Measurements from ENCODE around the gene AGFG1.

AGFG1 gene

DNA sequence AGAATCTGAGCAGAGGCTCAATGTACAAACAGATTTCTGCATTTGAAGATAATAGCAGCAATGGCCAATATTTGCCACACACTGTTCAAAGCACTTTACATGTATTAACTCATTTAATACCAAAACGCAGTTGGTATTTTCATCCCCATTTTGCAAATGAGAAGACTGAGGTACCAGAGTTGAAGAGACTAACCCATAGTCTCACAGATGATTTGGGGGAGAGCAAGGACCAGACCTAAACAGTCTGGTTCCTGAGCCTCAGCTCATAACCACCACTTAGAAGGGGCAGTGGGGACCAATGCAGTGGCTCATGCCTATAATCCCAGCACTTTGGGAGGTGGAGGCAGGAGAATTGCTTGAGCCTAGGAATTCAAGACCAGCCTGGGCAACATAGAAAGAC lies 18.1 kb upstream of the AGFG1 start:
- DNase-seq (ENCODE audit: low read depth), result no peak
- H3K4me3 ChIP-seq (ENCODE audit: low read length), result no peak overlapping the region
- TF ChIP-seq, protein P1, sequence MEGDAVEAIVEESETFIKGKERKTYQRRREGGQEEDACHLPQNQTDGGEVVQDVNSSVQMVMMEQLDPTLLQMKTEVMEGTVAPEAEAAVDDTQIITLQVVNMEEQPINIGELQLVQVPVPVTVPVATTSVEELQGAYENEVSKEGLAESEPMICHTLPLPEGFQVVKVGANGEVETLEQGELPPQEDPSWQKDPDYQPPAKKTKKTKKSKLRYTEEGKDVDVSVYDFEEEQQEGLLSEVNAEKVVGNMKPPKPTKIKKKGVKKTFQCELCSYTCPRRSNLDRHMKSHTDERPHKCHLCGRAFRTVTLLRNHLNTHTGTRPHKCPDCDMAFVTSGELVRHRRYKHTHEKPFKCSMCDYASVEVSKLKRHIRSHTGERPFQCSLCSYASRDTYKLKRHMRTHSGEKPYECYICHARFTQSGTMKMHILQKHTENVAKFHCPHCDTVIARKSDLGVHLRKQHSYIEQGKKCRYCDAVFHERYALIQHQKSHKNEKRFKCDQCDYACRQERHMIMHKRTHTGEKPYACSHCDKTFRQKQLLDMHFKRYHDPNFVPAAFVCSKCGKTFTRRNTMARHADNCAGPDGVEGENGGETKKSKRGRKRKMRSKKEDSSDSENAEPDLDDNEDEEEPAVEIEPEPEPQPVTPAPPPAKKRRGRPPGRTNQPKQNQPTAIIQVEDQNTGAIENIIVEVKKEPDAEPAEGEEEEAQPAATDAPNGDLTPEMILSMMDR (conservative IDR thresholded peaks at IDR 0.05; ENCODE audit: low read depth, low read length), result no peak

DNA sequence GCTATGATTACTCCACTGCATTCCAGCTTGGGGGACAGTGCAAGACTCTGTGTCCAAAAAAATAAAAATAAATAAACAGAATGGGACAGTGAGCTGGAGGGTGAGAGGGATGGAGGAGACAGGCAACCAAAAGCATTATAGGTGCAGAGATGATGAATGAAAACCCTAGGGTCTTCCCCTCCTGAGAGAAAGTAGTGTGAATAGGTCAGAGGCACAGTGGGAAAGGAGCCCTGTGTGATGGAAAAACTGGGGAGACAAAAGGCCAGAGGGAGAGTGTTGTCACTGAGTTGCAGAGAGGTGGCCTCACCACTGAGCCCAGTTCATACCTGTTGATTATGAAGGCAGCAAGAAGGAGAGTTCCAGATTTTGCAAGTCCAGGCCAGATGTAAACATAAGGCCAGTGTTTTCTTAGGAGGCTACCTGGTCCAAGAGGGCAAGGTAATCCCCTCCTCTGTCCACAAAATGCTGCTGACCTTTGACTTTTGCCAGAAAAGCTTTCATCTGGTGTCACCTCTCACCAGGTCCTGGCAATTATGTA lies 17.6 kb upstream of the AGFG1 start:
- no peak overlapping the region for H3K4me3 ChIP-seq (ENCODE audit: low read length)
- TF ChIP-seq, protein P1 (conservative IDR thresholded peaks at IDR 0.05; ENCODE audit: low read depth, low read length), result no peak
- no peak for DNase-seq (ENCODE audit: low read depth)

DNA sequence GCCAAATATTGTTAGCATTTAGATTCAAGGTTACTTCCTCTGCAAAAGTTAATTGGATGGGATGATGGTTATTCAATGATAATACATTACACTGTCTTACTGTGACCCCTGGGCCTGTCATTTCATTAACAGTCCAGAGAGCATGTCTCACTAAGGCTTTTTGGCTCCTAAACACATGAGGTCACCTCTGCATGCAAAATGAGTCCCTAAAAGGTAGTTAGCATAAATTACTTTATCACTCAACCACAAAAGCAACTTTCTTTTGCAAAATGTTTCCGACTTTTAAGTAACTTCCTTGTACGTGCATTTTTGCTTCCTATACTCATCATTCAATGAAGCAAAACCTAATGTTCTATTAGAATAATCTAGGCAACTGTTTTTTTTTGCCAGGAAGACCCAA lies 16.8 kb upstream of the AGFG1 start:
- no peak overlapping the region for H3K4me3 ChIP-seq (ENCODE audit: low read length)
- no peak for DNase-seq (ENCODE audit: low read depth)
- TF ChIP-seq, protein P1 (conservative IDR thresholded peaks at IDR 0.05; ENCODE audit: low read depth, low read length), result no peak

DNA sequence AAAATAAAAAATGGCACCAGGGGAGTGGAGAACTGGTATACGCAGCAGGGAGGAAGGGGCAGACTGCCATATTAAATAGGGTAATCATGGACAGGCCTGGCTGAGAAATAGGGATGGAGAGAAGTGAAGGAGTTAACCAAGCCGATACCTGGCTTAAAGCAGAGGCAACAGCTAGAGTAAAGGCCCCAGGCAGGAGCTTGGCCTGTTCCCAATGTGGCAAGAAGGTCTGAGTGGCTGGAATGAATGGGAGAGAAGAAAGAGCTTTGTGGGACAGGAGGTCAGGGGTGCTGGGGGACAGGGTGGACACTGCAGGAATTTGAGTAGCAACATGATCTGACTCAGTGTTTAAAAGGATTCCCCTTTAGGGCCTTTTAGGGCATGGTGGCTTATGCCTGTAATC lies 15.9 kb upstream of the AGFG1 start:
- TF ChIP-seq, protein P1 (conservative IDR thresholded peaks at IDR 0.05; ENCODE audit: low read depth, low read length), result no peak
- H3K4me3 ChIP-seq (ENCODE audit: low read length), result no peak overlapping the region
- no peak for DNase-seq (ENCODE audit: low read depth)

DNA sequence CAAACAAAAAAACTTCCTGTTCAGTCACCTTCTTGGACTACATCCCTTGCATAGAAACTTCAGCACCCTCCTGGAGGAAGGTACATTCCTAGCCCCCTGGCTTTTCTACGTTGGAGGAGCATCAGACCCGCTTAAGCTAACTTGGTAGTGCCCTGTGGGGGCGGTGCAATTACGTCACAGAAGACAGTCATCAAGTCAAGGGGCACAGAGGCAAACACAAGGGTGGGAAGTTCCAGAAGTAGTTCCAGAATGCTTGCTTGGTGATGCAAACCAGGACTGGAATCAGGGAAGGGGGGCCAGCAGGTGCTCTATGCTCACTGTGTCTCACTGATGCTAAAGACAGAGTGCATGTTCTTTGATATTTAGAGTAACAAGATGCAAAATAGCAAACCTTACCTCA lies 15.2 kb upstream of the AGFG1 start:
- H3K4me3 ChIP-seq (ENCODE audit: low read length), result no peak overlapping the region
- TF ChIP-seq, protein P1 (conservative IDR thresholded peaks at IDR 0.05; ENCODE audit: low read depth, low read length), result no peak
- no peak for DNase-seq (ENCODE audit: low read depth)

DNA sequence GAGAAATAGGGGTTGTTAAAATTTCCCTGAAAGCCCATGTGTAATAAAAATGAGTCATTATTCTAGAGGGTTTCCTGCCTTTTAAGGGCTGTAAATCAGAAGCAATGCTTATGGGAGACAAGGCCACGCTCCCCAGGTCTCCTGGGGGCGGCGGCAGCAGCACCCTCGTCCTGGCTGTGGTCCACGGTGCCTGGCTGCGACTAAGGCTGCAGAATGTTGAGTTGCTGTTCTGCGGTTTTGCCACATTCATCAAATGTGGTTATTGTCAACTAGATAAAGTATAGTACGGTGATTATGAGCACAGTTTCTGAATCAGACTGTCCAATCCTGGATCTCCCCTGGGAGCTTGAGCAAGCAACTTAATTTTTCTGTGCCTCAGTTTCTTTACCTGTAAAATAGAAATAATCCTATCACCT lies 11.9 kb upstream of the AGFG1 start:
- no peak for DNase-seq (ENCODE audit: low read depth)
- TF ChIP-seq, protein P1 (conservative IDR thresholded peaks at IDR 0.05; ENCODE audit: low read depth, low read length), result no peak
- no peak overlapping the region for H3K4me3 ChIP-seq (ENCODE audit: low read length)

DNA sequence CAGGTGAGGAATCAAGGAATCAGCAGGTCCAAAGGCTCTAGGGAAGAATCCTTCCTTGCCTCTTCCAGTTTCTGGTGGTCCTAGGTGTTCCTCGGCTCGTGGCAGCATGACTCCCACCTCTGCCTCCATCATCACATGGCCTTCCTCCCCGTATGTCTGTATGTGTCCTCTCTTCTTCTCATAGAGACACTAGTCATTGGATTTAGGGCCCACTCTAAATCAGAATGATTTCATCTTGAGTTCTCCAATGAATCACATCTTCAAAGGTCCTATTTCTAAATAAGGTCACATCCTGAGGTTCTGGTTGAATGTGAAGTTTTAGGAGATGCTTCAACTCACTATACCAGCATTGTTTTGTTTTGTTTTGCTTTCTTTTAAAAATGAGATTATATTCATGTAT lies 11.1 kb upstream of the AGFG1 start:
- TF ChIP-seq, protein P1 (conservative IDR thresholded peaks at IDR 0.05; ENCODE audit: low read depth, low read length), result no peak
- H3K4me3 ChIP-seq (ENCODE audit: low read length), result no peak overlapping the region
- no peak for DNase-seq (ENCODE audit: low read depth)

All from retinal pigment epithelial cell (primary cell).